HG03571 (cell line): ENCODE results near the gene FREM1.
A peak's percentile ranks its signal among the peaks of the same experiment; 100 is the strongest.

Experiments
- ATAC-seq: cut with Tn5 transposase; IDR thresholded peaks from one replicate; pipeline ENCODE4 v1.9.1; 2021; ENCODE audit not compliant: unreplicated experiment

FREM1 gene

DNA sequence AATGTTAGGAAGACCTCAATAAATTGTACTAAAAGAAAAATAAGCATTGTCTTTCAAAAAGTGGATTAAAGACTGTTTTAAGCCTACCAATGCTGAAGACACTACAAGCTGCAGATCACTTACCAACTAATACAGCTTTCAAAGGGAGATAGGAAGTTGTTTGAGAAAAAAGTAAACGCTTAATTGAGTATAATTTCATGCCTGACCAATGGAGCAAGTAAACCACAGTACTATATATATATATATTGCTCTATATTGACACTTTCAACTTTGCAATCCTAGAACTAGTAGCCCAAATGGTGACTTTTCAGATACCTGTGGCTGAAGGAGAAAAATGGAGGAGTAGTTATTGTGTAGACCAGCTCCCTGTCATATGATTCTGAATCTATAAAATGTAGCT lies 85.7 kb downstream of the FREM1 start:
- ATAC-seq: peak; percentile 56

GRCh38 chr9:14823800-14824199 lies 86.4 kb downstream of the FREM1 start:
- no peak for ATAC-seq

GRCh38 chr9:14822666-14823065 lies 87.6 kb downstream of the FREM1 start:
- no peak for ATAC-seq

DNA sequence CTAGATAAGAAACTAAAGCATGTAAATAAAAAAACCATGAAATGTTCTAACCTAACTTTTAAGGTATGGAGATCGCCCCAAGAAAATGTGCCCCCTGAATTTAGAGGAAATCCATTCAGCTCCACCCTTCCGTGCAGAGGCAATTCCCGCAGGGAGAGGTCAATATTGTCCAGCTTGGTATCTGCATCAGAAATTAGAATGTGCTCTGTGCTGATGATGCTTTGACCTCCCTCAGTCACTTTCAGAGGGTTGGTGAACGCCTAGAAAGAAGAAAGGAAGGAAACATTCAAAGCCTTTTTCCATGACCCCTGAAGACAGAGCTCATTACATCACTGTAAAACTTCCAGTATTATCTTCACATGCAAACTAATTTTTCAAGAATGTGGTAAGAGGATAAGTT lies 91.0 kb downstream of the FREM1 start:
- ATAC-seq: no peak

DNA sequence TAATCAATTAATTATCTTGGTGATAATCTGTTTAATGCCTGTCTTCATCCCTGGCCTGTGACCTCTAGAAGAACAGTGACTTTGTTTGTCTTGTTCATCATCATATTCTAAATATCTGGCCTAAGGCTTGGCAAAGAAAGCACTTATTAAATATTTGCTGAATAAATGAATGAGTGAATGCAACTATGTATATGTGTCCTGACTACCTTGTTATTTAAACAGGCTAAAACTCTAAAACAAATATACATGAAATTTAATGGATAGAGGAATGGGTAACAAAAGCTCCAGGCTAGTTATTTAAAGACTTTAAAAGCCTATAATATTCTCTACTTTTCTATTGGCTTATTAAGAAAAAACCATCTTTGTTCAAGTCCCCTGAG lies 96.0 kb downstream of the FREM1 start:
- ATAC-seq: no peak

GRCh38 chr9:14813336-14814248 lies 96.6 kb downstream of the FREM1 start:
- ATAC-seq: no peak

GRCh38 chr9:14812806-14813205 lies 97.4 kb downstream of the FREM1 start:
- no peak for ATAC-seq

DNA sequence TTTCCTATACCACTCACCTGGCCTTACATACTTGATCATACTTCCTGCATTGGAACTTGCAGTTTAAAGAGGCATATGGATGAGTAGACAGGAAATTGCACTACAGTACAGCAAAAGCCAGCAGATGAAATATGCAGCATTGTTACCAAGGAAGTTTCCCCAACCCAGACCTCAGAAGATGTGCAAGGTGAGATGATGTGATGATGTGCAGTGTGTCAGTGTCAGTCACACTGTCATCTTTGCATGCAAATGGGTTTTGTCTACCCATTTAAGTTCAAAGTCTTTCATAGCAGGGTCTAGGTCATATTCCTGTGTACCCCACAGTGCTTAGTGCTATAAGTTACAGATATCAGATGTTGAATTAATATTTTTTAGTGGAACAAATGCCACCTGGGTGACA lies 98.4 kb downstream of the FREM1 start:
- no peak for ATAC-seq

GRCh38 chr9:14806941-14807520 lies 103.2 kb downstream of the FREM1 start:
- ATAC-seq: no peak

DNA sequence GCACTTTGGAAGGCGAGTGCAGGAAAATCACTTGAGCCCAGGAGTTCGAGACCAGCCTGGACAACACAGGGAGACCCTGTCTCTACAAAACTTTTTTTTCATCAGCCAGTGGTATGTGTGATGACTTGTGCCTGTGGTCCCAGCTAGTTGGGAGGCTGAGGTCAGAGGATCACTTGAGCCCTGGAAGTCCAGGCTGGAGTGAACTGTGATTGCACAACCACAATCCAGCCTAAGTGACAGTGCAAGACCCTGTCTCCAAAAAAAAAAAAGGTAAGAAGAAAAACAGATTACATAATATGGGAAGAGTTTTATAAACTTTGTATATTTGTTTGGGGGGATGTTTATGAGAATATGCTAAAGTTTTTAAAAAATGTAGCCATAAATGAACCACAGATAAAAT lies 111.2 kb downstream of the FREM1 start:
- no peak for ATAC-seq

GRCh38 chr9:14797435-14797834 lies 112.8 kb downstream of the FREM1 start:
- ATAC-seq: no peak

DNA sequence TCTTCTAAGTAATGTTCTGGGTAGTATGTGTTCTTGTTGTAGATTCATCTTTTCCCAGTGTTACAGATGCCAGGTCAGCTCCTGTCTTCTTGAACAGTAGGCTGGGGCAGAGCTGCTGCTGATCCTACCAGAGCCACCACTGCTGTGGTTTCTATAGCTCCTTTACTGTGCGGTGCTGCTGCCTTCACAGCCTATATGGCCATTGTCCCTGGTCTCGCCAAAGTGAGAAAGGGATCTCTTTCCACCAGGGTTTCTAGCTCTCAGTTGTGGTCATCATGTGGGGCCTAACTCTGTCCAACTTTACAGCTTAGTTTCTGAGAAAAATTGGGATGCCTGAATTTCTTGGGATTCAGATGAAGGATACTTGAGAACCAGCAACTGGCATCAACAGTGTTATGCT lies 116.8 kb downstream of the FREM1 start:
- ATAC-seq: no peak

DNA sequence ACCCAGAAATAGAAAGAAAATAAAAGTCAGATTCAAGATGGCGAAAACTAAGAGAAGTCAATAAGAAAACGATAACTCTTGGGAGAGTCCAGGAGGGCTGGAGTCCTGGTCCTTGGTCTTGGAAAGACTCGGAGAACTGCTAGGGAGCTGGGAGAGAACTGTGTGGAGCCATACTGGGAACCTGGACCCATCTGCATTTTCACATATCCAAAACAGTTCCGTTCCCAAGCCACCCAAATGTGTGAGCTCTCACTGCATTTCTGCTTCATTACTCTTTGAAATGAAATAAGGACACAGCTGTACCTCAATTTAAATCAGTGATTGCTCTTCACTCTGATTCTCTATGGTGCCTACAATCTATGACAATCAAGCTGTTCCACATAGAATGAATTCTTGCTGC lies 119.6 kb downstream of the FREM1 start:
- no peak for ATAC-seq

- no peak for ATAC-seq
Observed at GRCh38 chr9:14788846-14789245, 121.4 kb downstream of the FREM1 start.

DNA sequence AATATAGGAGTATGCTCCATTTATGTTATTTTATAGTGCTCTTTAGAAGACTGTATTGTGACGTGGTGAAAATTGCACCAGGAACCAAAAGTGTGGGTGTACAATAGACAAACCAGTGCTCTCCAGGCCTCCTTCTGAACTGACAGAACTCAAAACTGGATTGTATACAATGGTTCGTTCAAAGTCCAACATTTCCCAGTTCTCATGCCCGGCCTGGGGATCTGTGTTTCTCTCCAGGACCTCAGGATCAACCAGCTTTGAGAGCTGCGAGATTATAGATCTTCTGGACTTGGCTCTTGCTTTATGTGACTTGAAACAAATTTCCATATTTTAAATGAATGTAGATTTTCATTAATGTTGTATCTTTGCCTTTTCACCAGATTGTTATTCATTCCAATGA lies 126.9 kb downstream of the FREM1 start:
- no peak for ATAC-seq

DNA sequence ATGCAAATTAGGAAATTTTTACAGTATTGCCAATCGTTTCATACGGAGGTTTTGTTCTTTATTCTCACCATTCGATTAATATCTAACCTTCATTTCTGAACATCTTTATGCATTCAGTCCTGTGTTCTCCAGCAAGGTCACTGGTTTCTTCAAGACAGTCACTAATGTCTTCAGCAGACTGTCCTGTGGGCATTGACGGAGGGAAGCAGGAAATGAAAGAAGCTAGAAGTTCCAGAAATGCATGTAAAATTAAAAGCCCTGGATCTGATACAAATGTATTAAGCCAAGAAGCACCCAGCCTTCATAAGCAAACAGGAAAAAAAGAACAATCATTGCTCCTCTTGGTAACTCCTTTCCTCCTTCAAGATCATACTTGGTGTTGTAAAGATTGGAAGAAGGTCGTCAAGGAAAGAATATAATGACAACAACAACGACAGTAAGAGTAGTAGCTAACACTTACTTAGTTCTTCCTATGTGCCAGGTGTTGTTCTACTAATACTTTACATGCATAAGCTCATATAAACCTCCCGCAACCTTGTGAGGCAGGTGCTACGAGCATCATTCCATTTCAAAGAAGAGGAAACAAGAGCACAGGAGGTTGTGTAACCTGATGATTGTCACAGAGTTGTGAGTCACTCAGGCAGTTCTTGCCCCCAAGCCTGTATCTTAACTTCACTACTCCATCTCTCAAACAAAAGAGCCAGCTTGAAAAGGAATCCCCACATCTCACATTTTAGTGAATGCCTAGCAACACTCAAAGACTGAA lies 127.8 kb downstream of the FREM1 start:
- ATAC-seq: no peak

GRCh38 chr9:14780693-14781092 lies 129.5 kb downstream of the FREM1 start:
- no peak for ATAC-seq

DNA sequence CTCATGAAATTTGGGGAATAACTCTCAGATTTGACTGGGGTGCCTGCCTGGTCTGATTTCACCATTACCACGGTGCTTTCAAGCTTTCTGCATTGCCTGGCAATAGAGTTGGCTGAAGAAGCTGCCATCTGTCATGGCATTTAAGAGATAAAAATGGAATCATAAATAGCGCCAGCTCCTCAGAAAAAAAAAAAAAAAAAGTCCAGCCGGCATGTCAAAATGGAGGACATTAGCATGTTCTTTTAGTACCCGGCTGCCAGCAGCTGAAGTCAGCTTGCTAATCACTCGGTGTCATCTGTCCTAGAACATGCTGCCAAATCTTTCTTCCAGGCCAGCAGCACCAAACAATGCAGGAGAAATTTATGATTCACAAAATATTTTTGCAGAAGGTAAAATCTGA lies 130.0 kb downstream of the FREM1 start:
- no peak for ATAC-seq

DNA sequence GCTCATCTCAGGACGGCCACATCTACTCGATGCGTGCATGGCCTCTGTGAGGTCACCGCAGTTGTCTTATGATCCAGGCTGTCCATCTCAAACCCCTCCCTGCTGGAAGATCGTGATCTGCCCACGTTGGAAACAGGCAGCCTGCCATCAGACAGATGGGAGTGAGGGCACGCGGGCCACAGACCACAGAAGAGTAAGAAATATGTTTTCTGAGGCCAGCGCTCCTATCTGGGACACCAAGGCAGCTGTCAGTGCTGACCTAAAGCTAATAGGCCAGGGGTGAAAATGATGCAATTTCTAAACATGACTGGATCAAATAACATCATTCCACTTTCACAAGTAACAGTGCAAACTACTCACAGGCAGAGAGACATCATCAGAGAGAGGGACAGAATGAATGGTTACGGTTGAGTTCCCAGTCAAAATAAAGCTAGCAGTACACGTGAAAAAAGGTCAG lies 130.6 kb downstream of the FREM1 start:
- no peak for ATAC-seq

DNA sequence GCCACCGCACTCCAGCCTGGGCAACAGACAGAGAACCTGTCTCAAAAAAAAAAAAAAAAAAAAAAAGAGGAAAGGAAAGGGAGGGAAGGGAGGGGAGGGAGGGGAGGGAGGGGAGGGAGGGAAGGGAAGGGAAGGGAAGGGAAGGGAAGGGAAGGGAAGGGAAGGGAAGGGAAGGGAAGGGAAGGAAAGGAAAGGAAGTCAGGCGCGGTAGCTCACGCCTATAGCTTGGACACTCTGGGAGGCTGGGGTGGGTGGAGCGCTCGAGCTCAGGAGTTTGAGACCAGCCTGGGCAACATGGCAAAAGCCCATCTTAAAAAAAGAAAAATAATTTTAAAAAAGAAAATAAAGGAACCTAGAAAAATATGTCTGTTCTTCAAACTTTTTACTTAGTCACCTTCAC lies 131.7 kb downstream of the FREM1 start:
- no peak for ATAC-seq

DNA sequence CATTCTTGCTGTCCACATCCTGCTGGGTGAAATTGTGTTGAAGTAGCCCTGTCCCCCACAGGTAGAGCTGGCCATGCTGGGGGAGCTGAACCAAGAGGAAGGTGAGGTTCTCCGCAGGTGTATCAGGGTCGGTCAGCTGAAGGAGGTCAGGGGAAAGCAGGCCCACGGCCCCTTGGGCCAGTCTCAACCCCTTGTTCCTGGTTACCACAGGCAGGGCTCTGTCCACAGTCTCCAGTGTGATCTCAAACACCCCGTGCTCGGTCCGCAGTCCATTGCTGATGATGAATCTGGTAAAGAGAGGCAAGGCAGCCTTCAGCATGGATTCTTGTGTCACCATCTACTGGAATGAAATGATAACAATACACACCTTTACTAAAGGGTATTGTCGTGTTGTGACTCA lies 134.3 kb downstream of the FREM1 start:
- no peak for ATAC-seq

GRCh38 chr9:14770592-14770991 lies 139.6 kb downstream of the FREM1 start:
- ATAC-seq: no peak
